GM12873 (cell line): ENCODE measurements around the gene TSPAN18.

Experiments
- CTCF ChIP-seq: IDR thresholded peaks from 2 replicates; pipeline ENCODE4 v1.5.1; 2012; ENCODE audit warnings: low read depth, mild to moderate bottlenecking, moderate library complexity, low read length, control low read depth; ENCODE audit not compliant: insufficient read depth; ENCODE audit errors: missing control alignments

Gene TSPAN18

GRCh38 chr11:44893308-44893822 is 166.6 kb downstream of the TSPAN18 start:
- no peak for TF ChIP-seq CTCF

DNA sequence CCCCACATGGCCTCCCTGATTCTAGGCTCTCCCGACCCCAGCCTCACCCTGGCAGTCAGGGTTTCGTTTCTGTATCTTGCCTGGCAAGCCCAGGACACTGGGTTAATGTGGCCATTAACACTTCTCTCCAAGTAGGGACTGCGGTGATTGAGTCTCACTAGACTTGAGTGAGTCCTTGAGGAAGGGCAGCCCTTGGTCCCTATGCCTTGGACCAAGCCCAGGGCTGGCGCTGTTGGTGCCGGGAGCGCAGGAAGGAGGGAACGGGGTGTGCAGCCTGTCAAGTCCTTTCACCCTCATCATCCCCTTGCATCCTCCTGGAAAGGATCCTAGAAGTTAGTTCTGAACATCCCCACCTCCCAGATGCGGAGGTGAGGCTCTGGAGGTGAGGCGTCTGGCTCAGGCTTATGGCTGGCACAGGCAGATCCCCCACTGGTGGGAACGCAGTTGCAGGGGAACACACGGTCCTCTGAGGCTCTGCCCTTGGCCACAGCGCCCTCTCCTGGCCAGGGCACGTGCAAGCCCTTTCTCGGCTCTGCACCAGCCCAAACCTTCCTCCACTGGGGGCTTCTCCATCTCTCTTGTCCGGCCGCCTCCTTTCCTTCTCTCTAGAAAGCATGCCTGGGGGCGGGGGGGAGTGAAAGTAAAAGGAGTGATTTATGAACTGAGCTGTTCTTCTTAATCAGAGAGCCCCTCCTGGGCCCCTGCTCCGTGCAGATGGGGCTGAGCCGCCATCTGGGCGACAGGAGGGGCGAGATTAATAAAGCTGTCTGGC is 167.3 kb downstream of the TSPAN18 start:
- TF ChIP-seq CTCF: peak; percentile 90

- TF ChIP-seq CTCF: no peak
Measured at GRCh38 chr11:44899959-44900358, 173.2 kb downstream of the TSPAN18 start.

DNA sequence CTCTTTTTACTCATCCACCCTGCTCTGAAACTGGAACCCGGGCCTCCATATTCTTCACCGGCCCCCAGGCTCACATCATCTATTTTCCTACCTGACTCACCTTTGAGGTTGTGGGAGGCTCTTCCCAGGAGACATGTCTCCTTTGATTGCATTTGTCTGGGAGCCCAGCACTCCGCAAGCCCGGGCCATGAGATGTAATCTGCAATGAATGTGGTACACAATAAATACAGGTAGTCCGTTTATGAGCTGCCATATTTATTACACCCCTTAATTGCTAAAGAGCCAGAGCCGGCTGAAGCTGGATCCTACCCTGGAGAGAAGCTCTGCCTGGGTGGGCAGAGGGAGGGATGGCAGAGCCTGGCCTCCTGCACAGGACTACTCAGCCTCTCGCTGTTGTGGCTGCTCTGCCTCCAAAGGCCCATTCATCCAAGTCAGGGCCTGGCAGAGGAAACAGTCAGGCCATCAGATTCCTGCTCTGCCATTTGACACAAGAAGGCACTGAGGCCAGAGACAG is 174.4 kb downstream of the TSPAN18 start:
- TF ChIP-seq CTCF: no peak

- no peak for TF ChIP-seq CTCF
Measured at GRCh38 chr11:44901786-44902185, 175.0 kb downstream of the TSPAN18 start.

GRCh38 chr11:44903035-44903434 is 176.3 kb downstream of the TSPAN18 start:
- TF ChIP-seq CTCF: no peak

GRCh38 chr11:44903518-44903917 is 176.8 kb downstream of the TSPAN18 start:
- no peak for TF ChIP-seq CTCF
